SH-SY5Y (cell line): ENCODE measurements around the gene AKT3.

Experiments
- GATA2 ChIP-seq: IDR thresholded peaks from 2 replicates; pipeline ENCODE4 v1.6.1; 2011; ENCODE audit warnings: mild to moderate bottlenecking, low read depth, low read length
- GATA3 ChIP-seq: IDR thresholded peaks from 2 replicates; pipeline ENCODE4 v1.6.1; 2011; ENCODE audit warnings: low read depth, mild to moderate bottlenecking, low read length, moderate library complexity

Gene AKT3

DNA sequence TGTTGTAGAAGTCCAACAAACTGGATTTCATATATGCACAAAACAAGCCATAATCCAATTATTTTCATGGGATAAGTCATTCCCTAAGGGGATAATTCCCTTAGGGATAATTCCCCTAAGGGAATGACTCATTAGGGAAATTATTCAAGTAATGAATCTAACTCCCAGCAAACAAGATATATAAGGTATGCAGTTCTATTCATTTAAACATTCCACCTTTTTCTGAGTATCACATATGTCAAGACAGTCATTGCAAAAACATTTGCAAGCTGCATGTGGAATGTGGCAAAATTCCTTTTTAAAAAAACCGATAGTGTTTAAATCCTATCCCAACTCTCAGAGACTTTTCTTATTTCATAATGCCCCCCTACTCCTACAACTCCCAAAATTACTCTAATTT lies 131.2 kb downstream of the AKT3 start:
- no peak for TF ChIP-seq GATA2
- TF ChIP-seq GATA3: no peak

DNA sequence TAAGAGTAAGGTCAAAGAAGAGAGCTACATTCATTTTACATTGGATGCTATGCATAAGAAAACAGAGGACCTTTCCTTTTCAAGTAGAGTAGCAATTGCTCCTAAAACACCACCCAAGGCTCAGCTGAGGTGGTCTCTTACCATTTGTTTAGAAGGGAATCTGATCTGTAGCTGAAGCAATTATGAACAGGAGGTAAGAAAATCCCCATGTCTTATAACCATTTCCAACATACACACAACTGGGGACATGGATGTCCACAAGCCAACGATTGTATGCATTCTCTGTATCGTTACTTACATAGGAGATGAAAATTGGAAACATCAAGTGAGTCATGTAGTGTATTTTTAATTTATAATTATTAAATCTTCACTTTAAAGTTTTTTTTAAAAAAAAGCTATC lies 132.0 kb downstream of the AKT3 start:
- TF ChIP-seq GATA3: no peak
- TF ChIP-seq GATA2: no peak

DNA sequence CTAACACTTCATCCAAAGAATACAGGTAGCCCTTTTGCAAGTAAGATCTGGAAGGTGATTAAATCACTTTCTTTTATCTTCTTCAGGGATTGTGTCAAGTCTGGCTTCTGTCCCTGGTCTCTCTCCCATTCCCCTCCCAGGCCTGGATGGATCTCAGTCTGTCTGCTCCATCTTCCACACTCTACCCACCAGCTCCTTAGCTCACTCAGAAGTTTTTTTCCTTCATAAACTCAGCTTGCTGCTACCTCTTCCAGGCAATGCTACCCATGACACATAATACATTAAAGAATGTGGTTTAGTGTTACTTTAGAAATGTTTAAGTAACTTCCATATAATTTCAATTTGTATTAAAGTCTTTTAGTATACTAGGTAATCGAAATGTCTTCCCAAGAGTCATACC lies 133.1 kb downstream of the AKT3 start:
- TF ChIP-seq GATA3 (no peak), GATA2 (no peak)

DNA sequence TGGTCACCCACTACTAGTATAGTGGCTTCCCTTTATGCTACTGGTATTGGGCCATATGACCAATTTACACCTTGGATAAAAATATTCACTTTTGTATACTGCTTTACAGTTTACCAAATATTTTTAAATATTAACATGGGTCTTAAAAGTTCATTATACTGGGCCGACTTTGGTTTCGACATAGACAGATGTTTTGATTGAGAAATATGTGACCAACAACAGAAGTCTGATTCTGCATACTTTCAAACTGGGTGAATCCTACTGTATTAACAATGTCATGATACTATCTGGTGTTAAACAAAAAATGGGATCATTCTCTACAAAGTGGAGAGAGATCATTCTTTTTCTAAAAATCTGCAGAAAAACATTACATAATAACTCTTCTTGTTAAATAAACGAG lies 134.8 kb downstream of the AKT3 start:
- no peak for TF ChIP-seq GATA3
- TF ChIP-seq GATA2: no peak

DNA sequence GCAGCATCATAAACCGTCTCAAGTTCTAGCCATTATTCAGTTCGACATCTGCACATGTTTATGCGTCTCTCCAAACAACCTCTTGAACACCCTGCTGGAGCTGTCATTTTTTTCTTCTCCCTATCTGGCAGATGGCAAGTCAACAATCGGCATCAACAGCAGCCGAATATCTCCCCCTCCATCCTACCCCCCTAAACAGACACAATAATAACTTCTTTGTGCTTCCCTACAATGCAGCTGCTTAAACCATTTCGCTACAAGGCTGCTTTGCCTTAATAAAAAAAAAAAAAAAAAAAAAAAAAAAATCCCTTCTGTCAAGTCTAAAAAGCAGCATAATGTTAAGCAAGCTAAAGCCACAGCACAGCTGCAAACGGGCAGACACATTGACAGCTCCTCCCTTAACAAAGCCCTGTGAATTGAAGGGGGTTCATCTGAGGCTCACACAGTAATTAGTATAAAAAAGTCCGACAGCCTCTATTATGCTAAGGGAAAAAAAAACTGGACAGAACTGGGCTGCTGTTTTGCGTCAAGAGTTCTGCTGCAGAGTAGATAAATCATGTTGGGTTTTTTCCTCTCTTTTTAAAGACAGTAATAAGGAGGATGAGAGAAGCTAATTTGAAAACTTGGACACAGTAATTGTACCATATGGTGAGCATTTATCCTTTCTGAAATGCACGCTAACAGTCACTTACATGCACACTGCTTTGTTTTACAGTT lies 136.4 kb downstream of the AKT3 start:
- TF ChIP-seq GATA2: no peak
- no peak for TF ChIP-seq GATA3

DNA sequence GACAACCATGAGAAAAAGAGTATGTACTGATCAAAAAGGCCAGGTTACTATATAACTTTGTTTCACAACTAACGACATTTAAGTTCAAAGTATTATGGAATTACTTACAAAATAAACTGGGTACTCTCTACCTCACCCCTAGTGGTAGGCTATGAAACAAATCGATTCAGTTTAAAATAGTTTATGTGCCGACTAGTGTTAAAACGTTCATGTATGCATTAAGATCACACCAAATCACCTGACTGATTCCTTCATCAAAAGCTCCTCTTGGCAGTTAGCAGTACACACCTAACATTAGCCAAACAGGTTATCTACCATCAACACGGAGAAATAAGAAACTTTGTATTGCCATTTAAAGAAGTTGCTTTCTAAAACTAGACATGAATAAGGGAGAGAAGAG lies 137.1 kb downstream of the AKT3 start:
- TF ChIP-seq GATA2 (no peak), GATA3 (no peak)

DNA sequence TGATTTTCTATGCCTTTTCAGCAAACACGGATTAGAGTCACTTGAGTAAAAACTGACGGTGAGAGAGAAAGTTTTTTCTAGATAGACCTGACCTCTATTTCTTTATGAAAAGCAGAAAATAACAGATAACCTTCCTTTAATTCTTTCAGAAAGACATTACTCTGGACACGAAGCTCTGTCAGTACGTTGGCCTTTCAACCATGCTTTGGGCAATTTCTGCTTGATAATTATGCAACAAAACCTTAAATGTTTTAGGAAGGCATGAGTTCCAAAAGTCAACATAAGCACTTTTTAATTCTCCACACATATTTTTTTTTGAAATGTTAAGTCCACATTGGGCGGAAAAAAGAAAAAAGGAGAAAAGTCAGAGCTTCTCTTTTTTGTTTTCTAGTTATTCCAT lies 137.8 kb downstream of the AKT3 start:
- TF ChIP-seq GATA3 (no peak), GATA2 (no peak)

DNA sequence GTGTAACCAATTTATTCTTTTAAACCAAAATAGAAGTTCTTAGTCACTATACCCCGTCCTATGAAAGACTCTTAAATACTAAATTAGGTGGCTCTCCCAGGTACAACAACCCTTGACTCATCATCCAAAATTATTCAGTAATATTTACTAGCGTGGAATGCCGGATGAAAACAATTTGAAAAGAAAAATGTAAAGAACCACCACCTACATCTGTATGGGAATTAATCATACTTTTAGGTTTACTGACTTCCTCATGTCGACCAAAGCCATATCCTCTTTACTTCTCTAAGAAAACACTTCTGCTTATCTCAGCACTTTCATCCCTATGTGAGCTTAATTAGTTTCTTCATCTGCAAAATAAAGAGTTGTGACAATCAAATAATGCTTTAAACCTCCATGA lies 139.6 kb downstream of the AKT3 start:
- TF ChIP-seq GATA3 (no peak), GATA2 (no peak)

DNA sequence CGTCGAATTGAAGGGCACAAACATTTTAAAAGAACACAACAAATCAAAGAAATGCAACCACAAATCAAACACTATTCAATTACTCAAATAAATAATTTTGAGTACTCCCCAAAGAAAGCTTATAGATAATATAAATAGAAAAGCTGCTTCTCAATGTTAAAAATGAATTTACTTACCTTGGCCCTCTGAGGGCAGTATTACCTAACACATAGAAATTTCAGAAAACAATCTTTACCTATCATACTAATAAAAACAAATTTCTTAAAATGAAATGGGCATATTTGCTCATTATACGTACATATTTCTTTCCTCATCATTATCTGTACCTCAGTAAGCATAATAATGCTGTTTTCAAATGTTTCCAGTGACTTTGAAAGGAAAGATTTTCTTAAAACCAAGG lies 141.8 kb downstream of the AKT3 start:
- TF ChIP-seq GATA2: no peak
- TF ChIP-seq GATA3: no peak

DNA sequence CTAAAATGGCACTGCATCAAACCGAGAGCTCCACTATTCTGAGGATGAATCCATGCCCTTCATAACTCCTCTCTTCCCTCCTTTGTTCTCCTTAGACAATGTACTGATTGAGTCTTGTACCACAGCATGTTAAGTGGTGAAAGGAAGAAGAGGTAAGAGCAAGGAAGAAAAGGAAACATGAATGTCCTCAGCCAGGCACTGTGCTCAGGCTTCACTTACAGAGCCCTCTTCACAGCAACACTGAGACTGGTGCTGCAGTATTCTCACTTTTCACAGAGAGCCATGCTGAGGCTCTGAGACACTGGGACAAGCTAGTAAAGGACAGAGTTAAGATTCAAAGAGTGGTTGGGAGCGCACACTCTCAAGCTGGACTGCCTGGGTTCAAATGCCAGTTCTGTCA lies 143.5 kb downstream of the AKT3 start:
- no peak for TF ChIP-seq GATA2
- no peak for TF ChIP-seq GATA3

DNA sequence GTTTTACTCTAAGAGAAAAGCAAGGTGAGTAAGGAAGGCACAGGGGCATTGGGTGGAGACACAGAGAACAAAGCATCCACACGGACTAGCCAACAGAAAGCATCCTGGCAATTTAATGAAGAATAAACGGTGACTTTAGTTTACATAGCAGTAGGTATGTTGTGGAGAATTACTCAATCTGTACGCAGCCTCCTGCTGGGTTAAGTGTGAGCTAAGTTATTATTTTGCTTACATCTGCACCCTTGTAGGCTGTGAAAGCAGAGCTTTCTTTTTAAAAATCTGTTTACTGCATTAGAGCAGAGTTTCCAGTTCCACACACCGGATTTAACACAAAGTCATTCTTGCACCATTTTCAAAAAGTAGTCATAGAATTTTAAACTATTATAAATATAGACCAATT lies 144.5 kb downstream of the AKT3 start:
- no peak for TF ChIP-seq GATA3
- no peak for TF ChIP-seq GATA2

DNA sequence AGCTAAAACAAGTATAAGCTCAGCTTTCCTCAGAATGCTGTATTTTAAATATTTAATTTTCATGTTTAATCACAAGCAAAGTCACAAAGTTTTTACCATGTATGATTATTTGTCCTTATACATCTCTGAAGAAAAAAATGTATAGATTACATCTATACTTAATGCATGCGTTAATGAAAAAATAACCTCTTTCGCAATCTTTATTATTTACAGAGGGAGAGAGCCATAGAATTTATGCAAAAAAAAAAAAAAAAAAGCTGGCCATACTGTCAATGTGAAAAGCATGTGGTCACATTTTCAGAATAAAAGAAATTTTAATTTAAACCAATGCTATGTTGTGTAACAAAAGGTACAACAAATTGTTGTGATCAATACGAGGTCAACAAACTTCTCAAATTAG lies 148.2 kb downstream of the AKT3 start:
- no peak for TF ChIP-seq GATA2
- no peak for TF ChIP-seq GATA3

DNA sequence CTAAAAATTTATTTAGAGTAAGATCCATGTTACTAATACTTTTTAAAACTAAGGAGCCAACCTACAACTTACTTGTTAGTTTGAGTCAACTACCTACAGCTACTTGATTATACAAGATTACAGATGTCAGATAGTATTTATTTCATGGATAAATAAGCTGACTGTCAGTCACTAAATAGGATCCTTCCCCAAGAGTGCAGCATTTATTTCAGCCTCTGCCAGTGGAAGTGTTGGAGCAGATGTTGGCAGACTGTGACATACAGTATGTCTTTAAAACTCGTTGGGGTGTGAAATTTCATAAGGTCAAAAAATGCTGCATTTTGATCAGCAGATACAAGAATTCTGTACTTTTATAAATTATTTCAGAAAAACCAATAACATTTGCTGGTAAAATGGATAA lies 156.2 kb downstream of the AKT3 start:
- TF ChIP-seq GATA3: no peak
- no peak for TF ChIP-seq GATA2

DNA sequence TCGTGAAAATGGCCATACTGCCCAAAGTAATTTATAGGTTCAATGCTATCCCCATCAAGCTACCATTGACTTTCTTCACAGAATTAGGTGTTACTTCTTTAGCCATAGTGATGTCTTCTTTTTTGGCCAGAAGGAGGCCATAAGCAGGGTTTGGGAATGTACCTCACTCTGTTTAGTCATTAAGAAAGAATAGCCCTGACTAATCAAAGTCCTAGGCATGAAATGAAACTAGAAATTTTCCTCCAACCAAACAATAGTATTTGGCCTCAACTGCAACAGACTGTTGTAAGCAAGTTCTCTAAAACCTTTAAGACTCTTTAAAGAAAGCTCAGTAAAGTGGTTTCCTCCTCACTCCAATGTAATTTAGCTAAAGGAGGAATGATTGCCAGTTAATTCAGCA lies 163.9 kb downstream of the AKT3 start:
- TF ChIP-seq GATA3 (no peak), GATA2 (no peak)

DNA sequence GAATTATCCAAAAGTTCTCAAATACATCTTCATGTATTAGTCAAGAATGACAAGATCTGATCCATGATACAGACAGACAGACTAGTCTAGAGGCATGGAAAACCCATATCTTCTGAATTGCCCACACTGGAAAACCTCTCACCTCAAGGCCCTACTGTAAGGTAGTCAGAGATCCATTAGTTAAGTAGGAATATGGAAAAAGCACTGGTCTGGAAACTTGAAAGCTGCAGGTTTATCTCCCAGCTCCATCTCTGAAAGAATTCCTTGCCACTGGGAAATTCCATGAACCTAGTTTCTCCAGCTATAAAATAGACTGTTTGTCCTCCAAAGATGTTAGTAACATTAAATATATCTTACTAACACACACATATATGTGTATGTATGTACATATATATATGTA lies 169.2 kb downstream of the AKT3 start:
- TF ChIP-seq GATA3 (0 out of 2 replicates have a peak, but pooled peaks have one; percentile 25), GATA2 (no peak)

DNA sequence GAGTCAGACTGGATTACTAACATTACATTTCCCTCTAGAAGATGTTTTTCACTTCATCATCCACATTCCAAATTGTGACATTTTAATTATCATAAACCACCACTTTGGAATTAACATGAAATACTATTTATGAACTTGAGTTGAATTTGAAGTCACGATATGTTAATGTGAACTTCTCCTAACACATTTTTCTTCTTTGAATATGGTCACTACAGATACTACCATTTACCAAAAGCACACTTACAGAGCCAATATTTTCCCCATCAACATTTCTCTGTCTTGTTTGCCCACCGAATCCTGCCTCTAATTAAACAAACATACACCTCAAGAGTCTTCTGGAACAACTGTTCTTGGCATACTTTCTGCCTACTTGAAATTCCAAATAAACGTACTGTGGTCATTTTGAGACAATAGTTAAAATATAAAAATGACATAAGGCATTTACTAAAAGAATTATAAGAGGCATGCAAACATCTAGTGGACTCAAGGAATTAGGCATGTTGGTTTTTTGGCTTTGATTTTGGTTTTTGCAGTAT lies 177.4 kb downstream of the AKT3 start:
- TF ChIP-seq GATA2 (no peak), GATA3 (no peak)

DNA sequence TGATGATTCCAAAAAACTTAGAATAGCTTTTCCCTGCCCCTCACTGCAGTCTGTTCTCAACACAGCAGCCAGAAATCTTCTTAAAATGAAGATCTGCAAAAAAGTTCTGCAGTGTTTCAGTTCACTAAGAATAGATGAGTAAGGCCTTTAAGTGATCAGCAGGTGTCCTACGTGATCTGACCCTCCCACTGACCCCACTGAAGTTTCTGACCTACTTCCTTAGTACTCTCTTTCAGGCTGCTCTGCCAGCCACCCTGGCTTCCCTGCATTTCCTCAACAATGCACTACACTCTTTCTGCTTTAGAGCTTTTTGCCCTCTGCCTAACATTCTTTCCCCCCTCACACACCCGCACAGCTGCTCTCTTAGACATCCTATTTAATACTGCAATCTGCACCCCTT lies 182.5 kb downstream of the AKT3 start:
- TF ChIP-seq GATA2 (no peak), GATA3 (no peak)
